ENCODE results near the gene CLN3.

DNA sequence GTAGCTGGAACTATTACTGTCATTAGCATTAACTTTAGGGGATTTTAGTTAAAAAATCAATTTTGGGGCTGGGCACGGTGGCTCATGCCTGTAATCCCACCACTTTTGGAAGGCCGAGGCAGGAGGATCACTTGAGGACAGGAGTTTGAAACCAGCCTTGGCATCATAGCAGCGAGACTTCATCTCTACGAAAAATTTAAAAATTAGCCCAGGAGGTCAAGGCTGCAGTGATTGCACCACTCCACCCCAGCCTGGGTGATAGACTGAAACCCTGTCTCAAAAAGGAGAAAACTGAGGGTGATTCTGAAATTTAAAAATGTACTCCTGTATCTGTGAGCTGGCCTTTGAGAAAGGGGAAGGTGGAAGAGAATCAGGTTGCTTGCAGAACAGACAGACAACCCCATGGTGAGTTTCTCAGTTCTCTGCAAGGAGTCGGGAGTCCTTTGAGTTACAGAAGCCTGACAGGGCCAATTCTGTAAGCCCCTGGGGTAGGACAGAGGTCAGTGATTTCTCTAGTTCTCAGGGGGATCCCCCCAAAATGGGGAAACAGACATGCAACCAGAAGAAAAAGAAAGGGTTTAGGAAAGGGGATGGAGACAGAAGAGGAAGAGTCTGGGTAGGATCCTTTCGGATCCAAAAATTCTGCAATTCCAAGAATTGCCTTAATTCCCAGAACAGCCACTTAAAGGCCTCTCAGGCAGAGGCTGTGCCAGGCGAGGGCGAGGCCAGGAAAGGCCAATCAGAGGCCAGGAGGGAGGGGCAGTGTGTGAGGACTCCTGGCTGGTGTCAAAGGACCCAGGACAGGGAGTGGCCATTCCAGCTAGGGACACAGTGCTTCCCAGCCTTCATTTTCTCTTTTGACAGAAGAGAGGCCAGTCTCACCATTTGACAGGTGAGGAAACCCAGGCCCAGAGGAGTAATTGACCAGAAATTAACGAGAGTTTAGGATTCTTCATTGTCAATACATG lies 40.2 kb upstream of the CLN3 start:
- TF ChIP-seq, protein P1, sequence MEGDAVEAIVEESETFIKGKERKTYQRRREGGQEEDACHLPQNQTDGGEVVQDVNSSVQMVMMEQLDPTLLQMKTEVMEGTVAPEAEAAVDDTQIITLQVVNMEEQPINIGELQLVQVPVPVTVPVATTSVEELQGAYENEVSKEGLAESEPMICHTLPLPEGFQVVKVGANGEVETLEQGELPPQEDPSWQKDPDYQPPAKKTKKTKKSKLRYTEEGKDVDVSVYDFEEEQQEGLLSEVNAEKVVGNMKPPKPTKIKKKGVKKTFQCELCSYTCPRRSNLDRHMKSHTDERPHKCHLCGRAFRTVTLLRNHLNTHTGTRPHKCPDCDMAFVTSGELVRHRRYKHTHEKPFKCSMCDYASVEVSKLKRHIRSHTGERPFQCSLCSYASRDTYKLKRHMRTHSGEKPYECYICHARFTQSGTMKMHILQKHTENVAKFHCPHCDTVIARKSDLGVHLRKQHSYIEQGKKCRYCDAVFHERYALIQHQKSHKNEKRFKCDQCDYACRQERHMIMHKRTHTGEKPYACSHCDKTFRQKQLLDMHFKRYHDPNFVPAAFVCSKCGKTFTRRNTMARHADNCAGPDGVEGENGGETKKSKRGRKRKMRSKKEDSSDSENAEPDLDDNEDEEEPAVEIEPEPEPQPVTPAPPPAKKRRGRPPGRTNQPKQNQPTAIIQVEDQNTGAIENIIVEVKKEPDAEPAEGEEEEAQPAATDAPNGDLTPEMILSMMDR (IDR thresholded peaks at IDR 0.05) = no peak
- TF ChIP-seq EZH2 (IDR thresholded peaks at IDR 0.05) = no peak

Measured in neural progenitor cell (in vitro differentiated cells).